ENCODE measurements around the gene SMLR1. TPM values are rescaled to one million over a fixed set of nuclear protein-coding genes. Genes with fewer than 3 reads are reported as not detected.

Gene SMLR1
- total and polyA plus RNA-seq, 2 donors from 2014 or later, result 0.16 to 5.1 TPM

GRCh38 chr6:130836055-130836640 lies 8.9 kb downstream of the SMLR1 start:
- Histone ChIP-seq H3K27me3 (ENCODE audit: control insufficient read depth, insufficient read depth, low read length) (no peaks in the 10 kb centered on the region), H3K4me3 (ENCODE audit: low read length in 3 of 3) (no peak overlapping the region), H3K27ac (ENCODE audit: low read depth in 2 of 2, low read length in 2 of 2) (no peak overlapping the region), H3K9me3 (ENCODE audit: control insufficient read depth in 2 of 3, insufficient read depth in 1 of 3, low read length in 3 of 3) (no peaks in the 10 kb centered on the region), H3K36me3 (ENCODE audit: control insufficient read depth in 2 of 3, insufficient read depth in 3 of 3, low read length in 3 of 3) (no peaks in the 10 kb centered on the region), H3K9ac (ENCODE audit: low read length in 3 of 3) (no peak overlapping the region), H3K4me1 (ENCODE audit: control insufficient read depth in 2 of 3, insufficient read depth in 2 of 3, low read depth in 1 of 3, low read length in 3 of 3) (no peaks in the 10 kb centered on the region)
- DNase-seq (no peak), FAIRE-seq (no peak)
- TF ChIP-seq, protein P1, sequence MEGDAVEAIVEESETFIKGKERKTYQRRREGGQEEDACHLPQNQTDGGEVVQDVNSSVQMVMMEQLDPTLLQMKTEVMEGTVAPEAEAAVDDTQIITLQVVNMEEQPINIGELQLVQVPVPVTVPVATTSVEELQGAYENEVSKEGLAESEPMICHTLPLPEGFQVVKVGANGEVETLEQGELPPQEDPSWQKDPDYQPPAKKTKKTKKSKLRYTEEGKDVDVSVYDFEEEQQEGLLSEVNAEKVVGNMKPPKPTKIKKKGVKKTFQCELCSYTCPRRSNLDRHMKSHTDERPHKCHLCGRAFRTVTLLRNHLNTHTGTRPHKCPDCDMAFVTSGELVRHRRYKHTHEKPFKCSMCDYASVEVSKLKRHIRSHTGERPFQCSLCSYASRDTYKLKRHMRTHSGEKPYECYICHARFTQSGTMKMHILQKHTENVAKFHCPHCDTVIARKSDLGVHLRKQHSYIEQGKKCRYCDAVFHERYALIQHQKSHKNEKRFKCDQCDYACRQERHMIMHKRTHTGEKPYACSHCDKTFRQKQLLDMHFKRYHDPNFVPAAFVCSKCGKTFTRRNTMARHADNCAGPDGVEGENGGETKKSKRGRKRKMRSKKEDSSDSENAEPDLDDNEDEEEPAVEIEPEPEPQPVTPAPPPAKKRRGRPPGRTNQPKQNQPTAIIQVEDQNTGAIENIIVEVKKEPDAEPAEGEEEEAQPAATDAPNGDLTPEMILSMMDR (IDR thresholded peaks at IDR 0.05; ENCODE audit: borderline replicate concordance, extremely low read depth, insufficient read depth), result no peak
- intact Hi-C loops (cut with DNase I), result no loop called here

DNA sequence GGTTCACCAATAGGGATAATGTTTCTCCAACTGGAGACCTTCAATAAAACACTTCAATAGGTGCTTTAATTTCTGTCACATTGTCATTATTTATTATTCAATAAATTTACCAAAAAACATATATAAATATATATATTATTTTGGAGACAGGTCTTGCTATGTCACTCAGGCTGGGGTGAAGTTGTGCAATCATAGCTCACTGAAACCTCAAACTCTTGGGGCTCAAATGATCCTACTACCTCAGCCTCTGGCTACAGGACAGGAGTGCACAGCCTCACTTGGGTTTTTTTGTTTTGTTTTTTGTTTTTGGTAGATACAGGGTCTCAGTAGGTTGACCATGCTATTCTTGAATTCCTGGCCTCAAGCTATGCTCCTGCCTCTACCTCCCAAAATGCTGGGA lies 9.9 kb downstream of the SMLR1 start:
- no peak overlapping the region for H3K9ac ChIP-seq (ENCODE audit: low read length in 3 of 3)
- no peak overlapping the region for H3K27ac ChIP-seq (ENCODE audit: low read depth in 2 of 2, low read length in 2 of 2)
- H3K4me3 ChIP-seq (ENCODE audit: low read length in 3 of 3), result no peak overlapping the region
- DNase-seq, result no peak
- H3K36me3 ChIP-seq (ENCODE audit: control insufficient read depth in 2 of 3, insufficient read depth in 3 of 3, low read length in 3 of 3), result no peaks in the 10 kb centered on the region
- FAIRE-seq, result no peak
- intact Hi-C loops (cut with DNase I), result no loop called here
- no peaks in the 10 kb centered on the region for H3K9me3 ChIP-seq (ENCODE audit: control insufficient read depth in 2 of 3, insufficient read depth in 1 of 3, low read length in 3 of 3)
- no peaks in the 10 kb centered on the region for H3K27me3 ChIP-seq (ENCODE audit: control insufficient read depth, insufficient read depth, low read length)
- TF ChIP-seq, protein P1 (IDR thresholded peaks at IDR 0.05; ENCODE audit: borderline replicate concordance, extremely low read depth, insufficient read depth), result no peak
- no peaks in the 10 kb centered on the region for H3K4me1 ChIP-seq (ENCODE audit: control insufficient read depth in 2 of 3, insufficient read depth in 2 of 3, low read depth in 1 of 3, low read length in 3 of 3)

DNA sequence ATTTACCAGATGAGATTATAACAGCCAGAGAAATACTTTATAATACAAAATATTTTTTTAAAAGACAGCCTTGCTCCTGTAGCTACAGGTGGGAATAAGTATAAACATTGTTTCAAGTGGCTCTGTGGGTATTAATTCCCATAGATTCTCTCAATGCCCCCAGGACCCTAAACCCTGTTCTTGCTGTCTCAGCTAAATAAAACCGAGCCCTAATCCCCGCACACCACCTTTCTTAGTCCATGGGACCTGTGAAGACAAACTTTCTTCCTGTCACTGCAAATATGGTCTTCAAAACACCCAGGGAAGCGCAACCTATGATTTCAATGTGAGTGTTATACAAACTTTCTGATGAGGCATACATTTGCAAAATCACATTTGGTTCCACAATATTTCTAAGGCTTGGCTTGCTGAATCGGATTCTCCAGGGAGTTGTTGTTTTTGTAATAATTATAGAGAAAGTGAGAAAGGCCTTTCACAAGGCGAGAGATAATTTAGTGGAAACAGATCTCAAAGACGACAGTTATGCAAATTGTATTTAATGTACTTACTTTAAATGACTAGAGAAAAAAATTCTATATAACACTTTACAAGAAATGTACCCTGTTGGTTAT lies 11.1 kb downstream of the SMLR1 start:
- Histone ChIP-seq H3K36me3 (ENCODE audit: control insufficient read depth in 2 of 3, insufficient read depth in 3 of 3, low read length in 3 of 3) (no peaks in the 10 kb centered on the region), H3K27me3 (ENCODE audit: control insufficient read depth, insufficient read depth, low read length) (no peaks in the 10 kb centered on the region), H3K27ac (ENCODE audit: low read depth in 2 of 2, low read length in 2 of 2) (no peak overlapping the region), H3K4me1 (ENCODE audit: control insufficient read depth in 2 of 3, insufficient read depth in 2 of 3, low read depth in 1 of 3, low read length in 3 of 3) (no peaks in the 10 kb centered on the region), H3K9ac (ENCODE audit: low read length in 3 of 3) (no peak overlapping the region), H3K9me3 (ENCODE audit: control insufficient read depth in 2 of 3, insufficient read depth in 1 of 3, low read length in 3 of 3) (no peaks in the 10 kb centered on the region), H3K4me3 (ENCODE audit: low read length in 3 of 3) (no peak overlapping the region)
- DNase-seq (no peak), FAIRE-seq (no peak)
- intact Hi-C loops (cut with DNase I), result no loop called here
- TF ChIP-seq, protein P1 (IDR thresholded peaks at IDR 0.05; ENCODE audit: borderline replicate concordance, extremely low read depth, insufficient read depth), result no peak
